GM19452 (cell line): ENCODE measurements around the gene MMRN2.
A peak's percentile ranks its signal among the peaks of the same experiment; 100 is the strongest.

ENCODE experiments used
- ATAC-seq: cut with Tn5 transposase; IDR thresholded peaks from one replicate; pipeline ENCODE4 v1.9.1; 2021; ENCODE audit not compliant: unreplicated experiment

MMRN2 gene

GRCh38 chr10:86888585-86889381 is 68.6 kb downstream of the MMRN2 start:
- ATAC-seq = peak; percentile 99
